Measurements from ENCODE around the gene SMIM1.

DNA sequence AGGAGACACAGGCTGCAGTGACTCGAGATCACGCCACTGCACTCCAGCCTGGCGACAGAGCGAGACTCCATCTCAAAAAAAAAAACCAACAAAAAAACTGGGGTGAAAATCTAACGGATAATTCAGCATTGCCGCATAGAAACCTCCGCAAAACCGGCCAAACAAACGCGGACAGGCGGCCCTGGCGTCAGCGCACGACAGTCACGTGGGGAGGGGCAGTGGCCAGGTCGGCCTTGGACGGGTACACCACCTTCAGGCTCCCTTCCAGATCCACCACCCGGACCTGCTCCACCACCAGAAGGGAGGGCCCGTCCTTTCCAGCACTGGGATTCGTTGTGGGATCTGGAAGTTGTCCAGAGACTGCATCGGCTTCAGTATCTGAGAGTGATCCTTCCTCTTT, 8.4 kb downstream of the SMIM1 start:
- TF ChIP-seq, protein P1, sequence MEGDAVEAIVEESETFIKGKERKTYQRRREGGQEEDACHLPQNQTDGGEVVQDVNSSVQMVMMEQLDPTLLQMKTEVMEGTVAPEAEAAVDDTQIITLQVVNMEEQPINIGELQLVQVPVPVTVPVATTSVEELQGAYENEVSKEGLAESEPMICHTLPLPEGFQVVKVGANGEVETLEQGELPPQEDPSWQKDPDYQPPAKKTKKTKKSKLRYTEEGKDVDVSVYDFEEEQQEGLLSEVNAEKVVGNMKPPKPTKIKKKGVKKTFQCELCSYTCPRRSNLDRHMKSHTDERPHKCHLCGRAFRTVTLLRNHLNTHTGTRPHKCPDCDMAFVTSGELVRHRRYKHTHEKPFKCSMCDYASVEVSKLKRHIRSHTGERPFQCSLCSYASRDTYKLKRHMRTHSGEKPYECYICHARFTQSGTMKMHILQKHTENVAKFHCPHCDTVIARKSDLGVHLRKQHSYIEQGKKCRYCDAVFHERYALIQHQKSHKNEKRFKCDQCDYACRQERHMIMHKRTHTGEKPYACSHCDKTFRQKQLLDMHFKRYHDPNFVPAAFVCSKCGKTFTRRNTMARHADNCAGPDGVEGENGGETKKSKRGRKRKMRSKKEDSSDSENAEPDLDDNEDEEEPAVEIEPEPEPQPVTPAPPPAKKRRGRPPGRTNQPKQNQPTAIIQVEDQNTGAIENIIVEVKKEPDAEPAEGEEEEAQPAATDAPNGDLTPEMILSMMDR (conservative IDR thresholded peaks at IDR 0.05 in 1 of 2, IDR thresholded peaks at IDR 0.05 in 1 of 2; ENCODE audit: extremely low read depth in 1 of 2, insufficient read depth in 1 of 2, low read depth in 1 of 2, low read length in 2 of 2) = no peak
- TF ChIP-seq EZH2 (IDR thresholded peaks at IDR 0.05; ENCODE audit: borderline replicate concordance, low read length) = no peak
